ENCODE results near the gene ATP13A3. TPM values are rescaled to one million over a fixed set of nuclear protein-coding genes. Genes with fewer than 3 reads are reported as not detected.

Gene ATP13A3
- total RNA-seq, 1 donor from 2014 or later = 79.2 TPM

DNA sequence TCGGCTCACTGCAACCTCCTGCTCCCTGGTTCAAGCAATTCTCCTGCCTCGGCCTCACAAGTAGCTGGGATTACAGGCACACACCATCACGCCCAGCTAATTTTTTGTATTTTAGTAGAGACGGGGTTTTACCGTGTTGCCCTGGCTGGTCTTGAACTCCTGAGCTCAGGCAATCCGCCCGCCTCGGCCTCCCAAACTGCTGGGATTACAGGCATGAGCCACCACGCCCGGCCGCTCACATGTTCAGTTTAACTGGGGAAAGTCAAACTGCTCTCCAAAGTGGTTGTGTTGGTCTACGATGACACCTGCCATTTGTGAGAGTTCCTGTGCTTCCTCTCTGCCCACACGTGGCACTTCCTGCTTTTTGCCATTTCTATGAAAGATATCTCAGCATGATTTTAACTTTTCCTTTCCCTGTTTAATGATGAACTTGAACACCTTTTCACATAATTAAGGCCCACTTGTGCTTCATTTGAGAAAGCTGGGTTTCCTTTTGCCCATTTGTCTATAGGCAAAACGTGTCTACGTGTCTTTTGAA, 86.9 kb downstream of the ATP13A3 start:
- peaks cover 4% of the 10 kb centered on the region for H3K4me1 Mint-ChIP-seq (ENCODE audit: low read depth, unreplicated experiment)
- H3K9me3 Mint-ChIP-seq (ENCODE audit: unreplicated experiment) = peaks cover 3% of the 10 kb centered on the region
- H4K20me1 ChIP-seq (ENCODE audit: insufficient read depth, low read length) = peaks cover 4% of the 10 kb centered on the region
- H3K79me2 ChIP-seq (ENCODE audit: insufficient read depth, low read length) = no peaks in the 10 kb centered on the region
- peaks cover 12% of the 10 kb centered on the region for H3K4me1 ChIP-seq (ENCODE audit: insufficient read depth, low read length)
- H3K36me3 ChIP-seq (ENCODE audit: insufficient read depth, low read length) = peaks cover 3% of the 10 kb centered on the region
- no peak overlapping the region for H3K4me2 ChIP-seq (ENCODE audit: low read length)
- no peak overlapping the region for H3K4me3 Mint-ChIP-seq (ENCODE audit: unreplicated experiment)
- H3K36me3 Mint-ChIP-seq (ENCODE audit: low read depth, unreplicated experiment) = peaks cover 2% of the 10 kb centered on the region
- H3K27me3 ChIP-seq (ENCODE audit: insufficient read depth, low read length) = peaks cover 31% of the 10 kb centered on the region
- H3K27ac ChIP-seq (ENCODE audit: low read depth, low read length) = no peak overlapping the region
- no peak overlapping the region for H2AFZ ChIP-seq (ENCODE audit: low read depth, low read length)
- H3K27ac Mint-ChIP-seq (ENCODE audit: unreplicated experiment) = no peak overlapping the region
- FAIRE-seq = no peak
- TF ChIP-seq EZH2 (IDR thresholded peaks at IDR 0.05; ENCODE audit: insufficient read depth, low read length) = no peak
- TF ChIP-seq, protein P1, sequence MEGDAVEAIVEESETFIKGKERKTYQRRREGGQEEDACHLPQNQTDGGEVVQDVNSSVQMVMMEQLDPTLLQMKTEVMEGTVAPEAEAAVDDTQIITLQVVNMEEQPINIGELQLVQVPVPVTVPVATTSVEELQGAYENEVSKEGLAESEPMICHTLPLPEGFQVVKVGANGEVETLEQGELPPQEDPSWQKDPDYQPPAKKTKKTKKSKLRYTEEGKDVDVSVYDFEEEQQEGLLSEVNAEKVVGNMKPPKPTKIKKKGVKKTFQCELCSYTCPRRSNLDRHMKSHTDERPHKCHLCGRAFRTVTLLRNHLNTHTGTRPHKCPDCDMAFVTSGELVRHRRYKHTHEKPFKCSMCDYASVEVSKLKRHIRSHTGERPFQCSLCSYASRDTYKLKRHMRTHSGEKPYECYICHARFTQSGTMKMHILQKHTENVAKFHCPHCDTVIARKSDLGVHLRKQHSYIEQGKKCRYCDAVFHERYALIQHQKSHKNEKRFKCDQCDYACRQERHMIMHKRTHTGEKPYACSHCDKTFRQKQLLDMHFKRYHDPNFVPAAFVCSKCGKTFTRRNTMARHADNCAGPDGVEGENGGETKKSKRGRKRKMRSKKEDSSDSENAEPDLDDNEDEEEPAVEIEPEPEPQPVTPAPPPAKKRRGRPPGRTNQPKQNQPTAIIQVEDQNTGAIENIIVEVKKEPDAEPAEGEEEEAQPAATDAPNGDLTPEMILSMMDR (IDR thresholded peaks at IDR 0.05; ENCODE audit: insufficient read depth, low read depth, low read length) = no peak
- H3K4me3 ChIP-seq (ENCODE audit: insufficient read depth, low read depth, low read length) = no peak overlapping the region
- no peak overlapping the region for H3K9ac ChIP-seq (ENCODE audit: low read length)
- no peak for DNase-seq (ENCODE audit: low read depth)
- H3K9me3 ChIP-seq (ENCODE audit: insufficient read depth, low read depth, low read length) = no peaks in the 10 kb centered on the region
- H3K27me3 Mint-ChIP-seq (ENCODE audit: low read depth, unreplicated experiment) = peaks cover 30% of the 10 kb centered on the region

DNA sequence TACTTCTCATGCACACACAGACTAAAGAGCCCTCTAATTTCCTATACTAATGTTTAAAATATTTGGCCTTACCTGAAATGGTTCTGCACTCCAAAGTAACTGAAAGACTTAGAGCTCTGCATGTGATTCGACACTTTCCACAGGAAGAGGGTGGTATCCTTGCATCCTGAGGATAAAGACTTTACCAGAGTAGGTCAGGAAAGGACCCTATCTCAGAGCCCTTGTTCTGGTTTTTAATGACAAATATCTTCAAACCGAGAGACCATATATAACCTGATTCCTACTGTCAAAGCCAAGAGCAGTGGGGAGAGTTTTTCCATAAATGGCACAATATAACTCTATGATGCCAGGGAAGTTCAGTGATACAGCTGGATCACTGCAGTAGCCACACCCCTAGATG, 87.6 kb downstream of the ATP13A3 start, which contains the start of gene GP5:
Gene GP5, minus strand, starts transcription at position 101 of the 400 bp plus-strand sequence. CDS start 984 bp downstream, outside the sequence.
- Mint-ChIP-seq H3K4me3 (ENCODE audit: unreplicated experiment) (no peak within 1 kb of the TSS), H3K27me3 (ENCODE audit: low read depth, unreplicated experiment) (peaks cover 33% of the 10 kb centered on the region), H3K36me3 (ENCODE audit: low read depth, unreplicated experiment) (peaks cover 2% of the 10 kb centered on the region), H3K4me1 (ENCODE audit: low read depth, unreplicated experiment) (peaks cover 4% of the 10 kb centered on the region), H3K9me3 (ENCODE audit: unreplicated experiment) (peaks cover 3% of the 10 kb centered on the region), H3K27ac (ENCODE audit: unreplicated experiment) (no peak within 1 kb of the TSS)
- no peaks in the 10 kb centered on the region for H3K79me2 ChIP-seq (ENCODE audit: insufficient read depth, low read length)
- H4K20me1 ChIP-seq (ENCODE audit: insufficient read depth, low read length) = peaks cover under 1% of the 10 kb centered on the region
- H3K4me2 ChIP-seq (ENCODE audit: low read length) = peak within 1 kb of the TSS; percentile 77
- DNase-seq (ENCODE audit: low read depth) = no peak
- peaks cover 3% of the 10 kb centered on the region for H3K36me3 ChIP-seq (ENCODE audit: insufficient read depth, low read length)
- H3K27me3 ChIP-seq (ENCODE audit: insufficient read depth, low read length) = peaks cover 33% of the 10 kb centered on the region
- H3K9me3 ChIP-seq (ENCODE audit: insufficient read depth, low read depth, low read length) = no peaks in the 10 kb centered on the region
- H3K4me1 ChIP-seq (ENCODE audit: insufficient read depth, low read length) = peaks cover 12% of the 10 kb centered on the region
- peak within 1 kb of the TSS; percentile 35 for H3K4me3 ChIP-seq (ENCODE audit: insufficient read depth, low read depth, low read length)
- peak within 1 kb of the TSS; percentile 69 for H2AFZ ChIP-seq (ENCODE audit: low read depth, low read length)
- no peak within 1 kb of the TSS for H3K27ac ChIP-seq (ENCODE audit: low read depth, low read length)
- TF ChIP-seq, protein P1 (IDR thresholded peaks at IDR 0.05; ENCODE audit: insufficient read depth, low read depth, low read length) = no peak
- no peak for TF ChIP-seq EZH2 (IDR thresholded peaks at IDR 0.05; ENCODE audit: insufficient read depth, low read length)
- H3K9ac ChIP-seq (ENCODE audit: low read length) = no peak within 1 kb of the TSS
- FAIRE-seq = no peak

DNA sequence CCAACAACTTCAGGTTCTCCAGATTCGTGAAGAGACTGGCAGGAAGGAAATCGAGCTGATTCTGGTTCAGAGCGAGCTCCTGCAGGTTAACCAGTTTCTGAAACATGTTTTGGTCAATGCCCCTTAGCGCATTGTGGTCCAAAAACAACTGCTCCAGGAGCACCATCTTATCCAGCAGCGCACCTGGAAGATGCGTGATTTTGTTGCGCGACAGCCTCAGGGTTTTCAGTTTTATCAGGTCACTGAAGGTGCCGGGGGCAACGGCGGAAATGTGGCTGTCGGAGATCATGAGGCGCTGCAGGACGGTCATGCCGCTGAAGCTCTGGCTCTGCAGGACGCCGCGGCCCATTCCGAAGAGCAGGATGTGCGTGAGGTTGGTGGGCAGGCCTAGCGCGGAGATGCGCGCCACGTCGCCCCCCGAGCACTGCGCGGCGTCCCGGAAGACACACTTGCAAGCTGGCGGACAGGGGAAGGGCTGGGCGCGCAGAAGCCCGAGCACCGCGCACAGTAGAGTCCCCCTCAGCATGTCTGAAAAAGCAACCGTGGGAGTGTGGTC, 89.0 kb downstream of the ATP13A3 start:
- Histone ChIP-seq H3K79me2 (ENCODE audit: insufficient read depth, low read length) (no peaks in the 10 kb centered on the region), H3K9me3 (ENCODE audit: insufficient read depth, low read depth, low read length) (no peaks in the 10 kb centered on the region), H3K27me3 (ENCODE audit: insufficient read depth, low read length) (peaks cover 33% of the 10 kb centered on the region), H3K4me1 (ENCODE audit: insufficient read depth, low read length) (peaks cover 12% of the 10 kb centered on the region), H2AFZ (ENCODE audit: low read depth, low read length) (peak overlapping the region; percentile 69), H3K4me3 (ENCODE audit: insufficient read depth, low read depth, low read length) (peak overlapping the region; percentile 35), H4K20me1 (ENCODE audit: insufficient read depth, low read length) (no peaks in the 10 kb centered on the region), H3K4me2 (ENCODE audit: low read length) (peak overlapping the region; percentile 77), H3K9ac (ENCODE audit: low read length) (no peak overlapping the region), H3K36me3 (ENCODE audit: insufficient read depth, low read length) (no peaks in the 10 kb centered on the region), H3K27ac (ENCODE audit: low read depth, low read length) (no peak overlapping the region)
- DNase-seq (ENCODE audit: low read depth) (peak; percentile 30), FAIRE-seq (no peak)
- no peak for TF ChIP-seq EZH2 (IDR thresholded peaks at IDR 0.05; ENCODE audit: insufficient read depth, low read length)
- TF ChIP-seq, protein P1 (IDR thresholded peaks at IDR 0.05; ENCODE audit: insufficient read depth, low read depth, low read length) = no peak
- Mint-ChIP-seq H3K27ac (ENCODE audit: unreplicated experiment) (no peak overlapping the region), H3K27me3 (ENCODE audit: low read depth, unreplicated experiment) (peaks cover 33% of the 10 kb centered on the region), H3K4me3 (ENCODE audit: unreplicated experiment) (no peak overlapping the region), H3K4me1 (ENCODE audit: low read depth, unreplicated experiment) (peaks cover 4% of the 10 kb centered on the region), H3K9me3 (ENCODE audit: unreplicated experiment) (peaks cover 3% of the 10 kb centered on the region), H3K36me3 (ENCODE audit: low read depth, unreplicated experiment) (peaks cover 2% of the 10 kb centered on the region)
